Measurements from ENCODE around the gene ELMO1.

ELMO1 gene

DNA sequence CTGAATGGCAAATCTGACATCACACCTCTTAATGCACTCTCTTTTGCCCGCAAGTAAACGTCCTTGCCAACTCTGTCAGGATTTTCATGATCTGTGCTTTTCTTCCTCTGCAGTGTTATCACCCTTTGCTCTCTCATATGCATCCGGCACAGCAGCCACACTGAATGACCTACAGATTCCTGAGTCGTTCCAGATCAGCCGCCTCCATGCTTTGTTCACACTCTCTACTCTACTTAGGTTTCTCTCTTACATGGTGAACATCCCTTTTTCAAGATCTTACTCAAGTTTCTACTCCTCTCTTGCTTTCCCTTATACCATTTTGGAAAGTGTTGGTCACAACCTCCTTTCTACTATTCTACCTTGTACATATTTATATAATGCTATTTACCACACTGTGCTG is 596.6 kb downstream of the ELMO1 start:
- no peak for FAIRE-seq

GRCh38 chr7:36851382-36851781 is 597.3 kb downstream of the ELMO1 start:
- FAIRE-seq, result no peak

GRCh38 chr7:36847946-36848345 is 600.7 kb downstream of the ELMO1 start:
- FAIRE-seq, result no peak

DNA sequence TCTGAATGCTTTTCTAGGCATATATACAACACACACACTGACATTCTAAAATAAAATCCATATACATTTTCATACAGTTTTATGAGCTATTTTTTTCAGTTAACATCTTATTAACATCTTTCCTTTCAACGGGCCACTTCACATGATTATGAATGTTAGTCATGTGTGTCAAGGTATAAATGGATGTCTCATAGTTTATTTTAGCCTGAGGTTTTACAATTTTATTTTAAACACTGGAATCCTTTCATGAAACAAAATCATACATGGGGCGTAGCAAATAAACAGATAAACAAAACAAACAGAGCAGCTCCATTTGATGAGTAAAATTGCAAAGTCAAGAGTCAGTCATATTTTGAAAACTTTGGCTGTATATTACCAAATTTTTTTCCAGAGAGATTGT is 604.3 kb downstream of the ELMO1 start:
- no peak for FAIRE-seq

GRCh38 chr7:36840904-36841303 is 607.8 kb downstream of the ELMO1 start:
- no peak for FAIRE-seq

DNA sequence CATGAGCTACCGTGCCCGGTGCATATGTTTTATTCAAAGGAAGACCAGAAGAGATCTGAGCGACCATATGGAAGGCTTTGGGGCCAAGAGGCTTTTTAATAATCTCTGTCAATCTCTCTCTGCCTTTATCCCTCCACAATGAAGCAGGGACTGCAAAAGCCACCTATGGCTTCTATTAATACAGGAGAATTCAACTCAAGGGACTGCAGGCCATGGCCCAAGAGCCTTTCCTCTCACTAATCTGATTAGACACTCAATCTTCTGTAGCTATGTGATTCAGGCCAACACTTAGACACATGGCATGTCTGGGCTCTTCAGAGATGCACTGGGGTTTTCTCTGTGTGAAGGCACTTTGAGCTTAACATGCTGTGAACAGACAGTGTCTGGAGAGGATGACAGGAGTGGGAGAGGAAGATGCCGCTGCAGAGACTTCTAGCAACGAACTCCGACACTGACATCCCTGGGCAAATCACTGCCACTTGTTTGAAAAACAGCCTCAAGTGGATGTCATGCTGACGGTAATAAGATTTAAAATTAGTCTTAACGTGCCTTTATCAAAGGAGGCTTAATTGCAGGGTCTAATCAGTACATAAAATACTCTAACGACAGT is 609.9 kb downstream of the ELMO1 start:
- FAIRE-seq, result no peak

GRCh38 chr7:36831049-36831448 is 617.6 kb downstream of the ELMO1 start:
- no peak for FAIRE-seq

- FAIRE-seq, result no peak
These were observed 620.6 kb downstream of the ELMO1 start for GRCh38 chr7:36827726-36828703.

- no peak for FAIRE-seq
These were observed 623.2 kb downstream of the ELMO1 start for GRCh38 chr7:36825501-36825900.

DNA sequence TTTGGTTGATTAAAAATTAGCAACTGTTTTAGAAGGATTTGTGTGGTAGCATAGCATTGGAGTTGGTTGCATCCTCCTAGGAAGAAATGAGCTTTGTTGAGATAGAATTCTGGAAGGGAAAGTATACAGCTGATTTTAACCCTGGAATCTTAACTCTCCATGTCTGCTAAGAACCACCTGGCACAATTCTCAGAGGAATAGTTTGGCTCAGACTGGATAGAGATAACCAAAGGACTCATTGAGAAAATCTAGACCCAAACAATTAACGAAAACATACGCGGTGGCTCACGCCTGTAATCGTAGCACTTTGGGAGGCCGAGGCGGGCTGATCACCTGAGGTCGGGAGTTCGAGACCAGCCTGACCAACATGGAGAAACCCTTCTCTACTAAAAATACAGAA is 625.3 kb downstream of the ELMO1 start:
- no peak for FAIRE-seq

GRCh38 chr7:36821617-36822016 is 627.0 kb downstream of the ELMO1 start:
- FAIRE-seq, result no peak

- FAIRE-seq, result no peak
These were observed 628.0 kb downstream of the ELMO1 start for GRCh38 chr7:36820527-36821170.

DNA sequence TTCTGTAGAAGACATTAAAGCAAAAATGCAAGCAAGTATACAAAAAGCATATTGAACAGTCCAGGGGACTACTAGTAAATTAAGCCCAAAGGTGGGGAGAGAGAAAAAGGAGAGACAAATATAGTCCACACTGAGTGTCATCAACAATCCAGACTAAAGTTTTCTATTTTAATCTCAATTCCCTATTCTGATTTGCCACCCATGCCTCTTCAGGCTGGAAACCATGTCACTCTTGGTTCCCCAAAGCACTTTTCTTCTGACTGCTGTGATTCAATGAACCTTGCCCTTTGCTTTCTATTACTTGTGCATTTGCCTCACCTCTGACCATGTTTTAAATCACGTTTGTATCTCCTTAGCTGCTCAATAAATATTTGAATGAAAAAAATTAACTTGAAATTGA is 629.0 kb downstream of the ELMO1 start:
- no peak for FAIRE-seq

DNA sequence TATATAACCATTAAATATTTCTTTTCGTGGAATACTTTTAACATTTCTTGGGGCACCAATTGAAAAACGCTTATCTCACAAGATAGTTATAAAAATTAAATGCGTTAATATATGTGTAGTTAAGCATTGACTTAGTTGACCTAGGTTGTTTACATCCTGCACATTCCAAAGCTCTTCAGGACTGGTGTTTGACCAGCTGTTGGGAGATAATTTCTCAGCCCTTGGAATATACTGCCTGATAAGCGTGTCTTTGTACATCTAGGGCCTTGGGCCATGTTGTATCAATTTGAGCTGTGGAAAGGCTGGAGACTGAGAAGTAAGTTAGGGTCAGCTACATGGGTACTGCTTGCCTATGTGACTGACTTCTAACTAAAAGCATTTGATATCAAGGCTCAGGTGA is 634.4 kb downstream of the ELMO1 start:
- no peak for FAIRE-seq

DNA sequence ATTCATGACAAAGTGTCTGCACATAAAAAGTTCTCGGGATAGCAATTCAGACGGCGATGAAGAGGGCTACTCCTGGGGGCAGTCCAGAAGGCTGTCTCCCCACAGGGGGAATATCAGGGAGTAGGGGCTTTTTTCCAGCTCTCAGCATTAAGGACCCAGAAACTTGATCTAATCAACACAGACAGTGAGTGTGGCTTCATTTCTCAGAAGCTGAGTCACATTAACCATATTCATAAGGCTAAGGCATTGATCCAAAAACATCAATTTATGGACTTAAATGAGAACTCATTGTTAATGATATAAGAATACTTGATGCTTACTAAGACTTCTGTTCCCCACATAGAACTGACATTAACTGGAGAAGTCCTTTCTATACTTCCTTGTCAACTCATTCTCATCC is 636.9 kb downstream of the ELMO1 start:
- FAIRE-seq, result no peak

DNA sequence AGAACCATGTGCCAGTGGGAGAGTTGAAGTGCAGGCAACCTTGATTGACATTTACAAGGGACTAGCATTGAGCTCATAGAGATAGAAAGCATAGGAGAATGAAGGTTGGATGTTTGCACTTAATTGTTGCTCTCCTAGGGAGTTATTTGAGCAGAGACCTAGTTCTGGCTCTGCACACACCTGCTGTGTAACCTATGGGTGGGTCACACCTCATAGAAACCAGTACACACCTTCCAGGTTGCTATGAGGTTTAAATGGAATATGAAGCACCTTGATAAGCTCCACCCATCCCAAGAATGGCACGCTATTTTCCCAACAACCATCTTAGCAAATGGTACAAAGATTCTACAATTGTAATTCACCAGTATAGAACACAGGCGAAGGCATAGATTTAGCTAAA is 638.2 kb downstream of the ELMO1 start:
- FAIRE-seq, result no peak

GRCh38 chr7:36810032-36810431 is 638.6 kb downstream of the ELMO1 start:
- no peak for FAIRE-seq

- no peak for FAIRE-seq
These were observed 639.2 kb downstream of the ELMO1 start for GRCh38 chr7:36809510-36809909.

DNA sequence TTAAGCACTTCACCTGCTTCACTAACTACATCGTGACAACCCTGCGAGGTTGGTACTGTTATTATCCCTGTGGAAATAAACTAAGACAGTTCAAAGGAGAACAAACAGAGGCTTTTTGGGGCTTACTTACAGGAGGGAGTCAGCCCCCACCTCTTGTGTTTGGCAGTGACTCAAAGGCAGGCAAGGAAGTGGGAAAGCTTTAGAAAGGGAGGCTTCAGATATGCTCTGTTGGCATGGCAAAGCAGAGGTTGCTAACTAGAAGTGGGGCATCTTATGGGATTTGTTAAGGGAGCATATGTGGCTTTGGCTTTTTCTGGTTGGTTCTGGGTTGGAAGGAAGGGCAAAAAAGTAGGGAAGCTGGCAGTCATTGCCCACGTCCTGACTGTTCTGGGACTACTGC is 639.6 kb downstream of the ELMO1 start:
- no peak for FAIRE-seq

DNA sequence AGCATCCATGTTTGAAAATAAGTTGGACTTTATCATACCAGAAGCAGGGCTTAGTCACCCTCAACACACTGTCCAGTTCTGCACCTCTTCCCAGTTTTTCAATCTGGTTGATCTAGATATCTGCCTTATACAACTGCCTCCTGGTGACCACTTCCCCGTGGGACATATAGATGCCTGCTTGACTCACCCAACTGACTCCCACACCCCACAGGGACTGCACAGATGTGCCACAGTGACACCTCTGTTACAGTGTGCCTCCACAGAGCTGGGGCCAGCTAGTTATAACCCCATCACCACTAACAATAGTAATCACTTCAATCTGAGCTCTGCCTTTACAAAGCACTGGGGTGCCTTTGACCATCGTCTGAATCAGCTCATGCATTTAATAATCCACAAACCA is 641.8 kb downstream of the ELMO1 start:
- no peak for FAIRE-seq
